GM12801 (cell line): ENCODE measurements around the gene DTX1.

Source experiments
- CTCF ChIP-seq: IDR thresholded peaks from one replicate; pipeline ENCODE4 v1.5.1; 2011; ENCODE audit warnings: control low read depth; ENCODE audit not compliant: insufficient read length; ENCODE audit errors: extremely low read depth

Gene DTX1

GRCh38 chr12:113127791-113128199 is 71.3 kb downstream of the DTX1 start:
- no peak for TF ChIP-seq CTCF

- no peak for TF ChIP-seq CTCF
Measured at GRCh38 chr12:113128802-113129663, 72.5 kb downstream of the DTX1 start.

GRCh38 chr12:113129664-113130456 is 73.3 kb downstream of the DTX1 start:
- no peak for TF ChIP-seq CTCF

GRCh38 chr12:113130457-113131135 is 74.1 kb downstream of the DTX1 start:
- TF ChIP-seq CTCF: no peak

GRCh38 chr12:113131556-113131955 is 75.0 kb downstream of the DTX1 start:
- TF ChIP-seq CTCF: no peak

GRCh38 chr12:113133036-113133435 is 76.5 kb downstream of the DTX1 start:
- no peak for TF ChIP-seq CTCF

- TF ChIP-seq CTCF: no peak
Measured at GRCh38 chr12:113133666-113134065, 77.1 kb downstream of the DTX1 start.
